Lower leg skin (tissue), 3 donors: ENCODE results near the gene SH3BGR.

Experiments used
- POLR2A ChIP-seq, 2 donors: fragments of 450-650 bp; IDR thresholded peaks; one replicate each; pipeline ENCODE4 v1.6.1; 2016 to 2017; ENCODE audit warnings: antibody characterized with exemption in 2 of 2, mild to moderate bottlenecking in 1 of 2, moderate library complexity in 1 of 2
- TF ChIP-seq, protein P1 (sequence below), 3 donors: fragments of 450-650 bp; IDR thresholded peaks; one replicate each; pipeline ENCODE4 v1.5.1; 2016; ENCODE audit warnings: antibody characterized with exemption in 3 of 3, mild to moderate bottlenecking in 3 of 3, moderate library complexity in 2 of 3

DNA sequence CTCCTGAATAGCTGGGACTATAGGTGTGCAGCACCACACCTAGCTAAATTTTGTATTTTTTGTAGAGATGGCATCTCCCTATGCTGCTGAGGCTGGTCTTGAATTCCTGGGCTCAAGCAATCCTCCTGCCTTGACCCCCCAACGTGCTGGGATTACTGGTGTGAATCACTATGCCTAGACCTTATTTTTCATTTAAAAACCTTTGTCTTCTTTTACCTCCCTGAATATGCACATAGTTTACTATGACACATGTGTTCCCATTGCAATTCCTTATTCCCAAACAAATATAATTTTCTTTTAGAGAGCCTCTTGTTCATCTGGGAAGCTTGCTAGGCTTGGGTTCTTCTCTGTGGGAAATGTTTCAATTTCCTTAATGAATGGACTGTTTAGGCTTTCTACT lies 16.8 kb downstream of the SH3BGR start:
- TF ChIP-seq, protein P1, sequence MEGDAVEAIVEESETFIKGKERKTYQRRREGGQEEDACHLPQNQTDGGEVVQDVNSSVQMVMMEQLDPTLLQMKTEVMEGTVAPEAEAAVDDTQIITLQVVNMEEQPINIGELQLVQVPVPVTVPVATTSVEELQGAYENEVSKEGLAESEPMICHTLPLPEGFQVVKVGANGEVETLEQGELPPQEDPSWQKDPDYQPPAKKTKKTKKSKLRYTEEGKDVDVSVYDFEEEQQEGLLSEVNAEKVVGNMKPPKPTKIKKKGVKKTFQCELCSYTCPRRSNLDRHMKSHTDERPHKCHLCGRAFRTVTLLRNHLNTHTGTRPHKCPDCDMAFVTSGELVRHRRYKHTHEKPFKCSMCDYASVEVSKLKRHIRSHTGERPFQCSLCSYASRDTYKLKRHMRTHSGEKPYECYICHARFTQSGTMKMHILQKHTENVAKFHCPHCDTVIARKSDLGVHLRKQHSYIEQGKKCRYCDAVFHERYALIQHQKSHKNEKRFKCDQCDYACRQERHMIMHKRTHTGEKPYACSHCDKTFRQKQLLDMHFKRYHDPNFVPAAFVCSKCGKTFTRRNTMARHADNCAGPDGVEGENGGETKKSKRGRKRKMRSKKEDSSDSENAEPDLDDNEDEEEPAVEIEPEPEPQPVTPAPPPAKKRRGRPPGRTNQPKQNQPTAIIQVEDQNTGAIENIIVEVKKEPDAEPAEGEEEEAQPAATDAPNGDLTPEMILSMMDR (IDR thresholded peaks at IDR 0.05): no peak
- TF ChIP-seq POLR2A (IDR thresholded peaks at IDR 0.05): no peak
